Neural cell (in vitro differentiated cells): Measurements from ENCODE around the gene VARS1. TPM values are rescaled to one million over a fixed set of nuclear protein-coding genes. Genes with fewer than 3 reads are reported as not detected.

ENCODE experiments used
- H2AFZ ChIP-seq: fragments of 200-600, 300-800 bp; sonication (generic), shearing (Covaris generic); 2 replicates; pipeline ENCODE4 v1.6.0; 2014; ENCODE audit warnings: low read depth, mild to moderate bottlenecking, antibody characterized with exemption, low read length, moderate library complexity
- H3F3A ChIP-seq: fragments of 200-600 bp; shearing (Covaris generic); 2 replicates; pipeline ENCODE4 v1.6.1; 2016; ENCODE audit warnings: mild to moderate bottlenecking, moderate library complexity, mixed read lengths, antibody characterized with exemption, low read length; ENCODE audit not compliant: insufficient read depth, poor library complexity, severe bottlenecking
- H3K27ac ChIP-seq: fragments of 200-600, 300-800 bp; sonication (generic), shearing (Covaris generic); 2 replicates; pipeline ENCODE4 v1.5.1; 2014; ENCODE audit warnings: mild to moderate bottlenecking, low read length, moderate library complexity
- H3K27me3 ChIP-seq: fragments of 300-800, 200-600 bp; sonication (generic), shearing (Covaris generic); 2 replicates; pipeline ENCODE4 v1.6.0; 2014; ENCODE audit warnings: mild to moderate bottlenecking, low read depth, low read length, moderate library complexity; ENCODE audit not compliant: insufficient read depth
- H3K36me3 ChIP-seq: fragments of 300-800, 200-600 bp; sonication (generic), shearing (Covaris generic); 2 replicates; pipeline ENCODE4 v1.5.1; 2014; ENCODE audit warnings: mild to moderate bottlenecking, antibody characterized with exemption, low read length, moderate library complexity; ENCODE audit not compliant: insufficient read depth
- H3K4me2 ChIP-seq: fragments of 300-800, 200-600 bp; sonication (generic), shearing (Covaris generic); 2 replicates; pipeline ENCODE4 v1.6.0; 2014; ENCODE audit warnings: mild to moderate bottlenecking, low read length
- H3K4me3 ChIP-seq: fragments of 300-800, 200-600 bp; sonication (generic), shearing (Covaris generic); 2 replicates; pipeline ENCODE4 v1.5.1; 2014; ENCODE audit warnings: mild to moderate bottlenecking, low read length, moderate library complexity
- H3K79me2 ChIP-seq: fragments of 200-600 bp; shearing (Covaris generic); replicated peaks from 2 replicates; pipeline ENCODE4 v1.6.0; 2014; ENCODE audit warnings: mild to moderate bottlenecking, low read length, moderate library complexity; ENCODE audit not compliant: insufficient read depth
- H3K9ac ChIP-seq: fragments of 300-800, 200-600 bp; sonication (generic), shearing (Covaris generic); 2 replicates; pipeline ENCODE4 v1.6.1; 2016; ENCODE audit warnings: mild to moderate bottlenecking, low read length, mixed read lengths
- H3K9me2 ChIP-seq: fragments of 200-600 bp; shearing (Covaris generic); 2 replicates; pipeline ENCODE4 v1.6.1; 2016; ENCODE audit warnings: mild to moderate bottlenecking, low read length, mixed read lengths; ENCODE audit not compliant: insufficient read depth
- H3K9me3 ChIP-seq: fragments of 200-600, 300-800 bp; sonication (generic), shearing (Covaris generic); 2 replicates; pipeline ENCODE4 v1.6.1; 2016; ENCODE audit warnings: mild to moderate bottlenecking, mixed run types, low read length, moderate library complexity, mixed read lengths
- H4K20me1 ChIP-seq: fragments of 200-600 bp; shearing (Covaris generic); 2 replicates; pipeline ENCODE4 v1.6.1; 2016; ENCODE audit warnings: mild to moderate bottlenecking, mixed run types; ENCODE audit not compliant: insufficient read depth
- EP300 ChIP-seq: fragments of 450-650 bp; conservative IDR thresholded peaks from 2 replicates; pipeline ENCODE4 v1.6.1; 2014; ENCODE audit warnings: antibody characterized with exemption, mild to moderate bottlenecking, moderate library complexity; ENCODE audit not compliant: poor library complexity, severe bottlenecking
- EZH2 ChIP-seq: fragments of 200-600, 300-800 bp; shearing (Covaris generic), sonication (generic); IDR thresholded peaks from 2 replicates; pipeline ENCODE4 v1.6.1; 2014; ENCODE audit warnings: antibody characterized with exemption, low read length, borderline replicate concordance, mild to moderate bottlenecking; ENCODE audit not compliant: insufficient read depth, poor library complexity, severe bottlenecking
- MXI1 ChIP-seq: fragments of 450-650 bp; conservative IDR thresholded peaks from 2 replicates; pipeline ENCODE4 v1.6.1; 2014; ENCODE audit warnings: antibody characterized with exemption, mild to moderate bottlenecking; ENCODE audit not compliant: poor library complexity, severe bottlenecking
- POLR2AphosphoS5 ChIP-seq: IDR thresholded peaks from 2 replicates; pipeline ENCODE4 v1.6.1; 2012
- RAD21 ChIP-seq: fragments of 450-650 bp; conservative IDR thresholded peaks from 2 replicates; pipeline ENCODE4 v1.6.1; 2014; ENCODE audit warnings: antibody characterized with exemption, mild to moderate bottlenecking, moderate library complexity
- SMC3 ChIP-seq: fragments of 450-650 bp; conservative IDR thresholded peaks from 2 replicates; pipeline ENCODE4 v1.6.1; 2014; ENCODE audit warnings: antibody characterized with exemption, mild to moderate bottlenecking, moderate library complexity; ENCODE audit not compliant: poor library complexity
- TAF1 ChIP-seq: IDR thresholded peaks from 2 replicates; pipeline ENCODE4 v1.6.1; 2012; ENCODE audit warnings: low read depth
- polyA plus RNA-seq: library from polyadenylated mRNA; depleted of rRNA; stranded (reverse); fragments of >200 nt; gene quantifications from 2 replicates; pipeline ENCODE4 v1.2.3, GENCODE V29; 2014
- TF ChIP-seq, protein P1 (sequence below): IDR thresholded peaks from 2 replicates; pipeline ENCODE4 v1.6.1; 2012; ENCODE audit warnings: borderline replicate concordance
- TF ChIP-seq, protein P2 (sequence below): fragments of 450-650 bp; IDR thresholded peaks from 2 replicates; pipeline ENCODE4 v1.5.1; 2014; ENCODE audit warnings: antibody characterized with exemption, mild to moderate bottlenecking, moderate library complexity; ENCODE audit not compliant: poor library complexity, severe bottlenecking

VARS1 gene
- polyA plus RNA-seq, 1 donor from 2014 or later: 40.9 TPM

DNA sequence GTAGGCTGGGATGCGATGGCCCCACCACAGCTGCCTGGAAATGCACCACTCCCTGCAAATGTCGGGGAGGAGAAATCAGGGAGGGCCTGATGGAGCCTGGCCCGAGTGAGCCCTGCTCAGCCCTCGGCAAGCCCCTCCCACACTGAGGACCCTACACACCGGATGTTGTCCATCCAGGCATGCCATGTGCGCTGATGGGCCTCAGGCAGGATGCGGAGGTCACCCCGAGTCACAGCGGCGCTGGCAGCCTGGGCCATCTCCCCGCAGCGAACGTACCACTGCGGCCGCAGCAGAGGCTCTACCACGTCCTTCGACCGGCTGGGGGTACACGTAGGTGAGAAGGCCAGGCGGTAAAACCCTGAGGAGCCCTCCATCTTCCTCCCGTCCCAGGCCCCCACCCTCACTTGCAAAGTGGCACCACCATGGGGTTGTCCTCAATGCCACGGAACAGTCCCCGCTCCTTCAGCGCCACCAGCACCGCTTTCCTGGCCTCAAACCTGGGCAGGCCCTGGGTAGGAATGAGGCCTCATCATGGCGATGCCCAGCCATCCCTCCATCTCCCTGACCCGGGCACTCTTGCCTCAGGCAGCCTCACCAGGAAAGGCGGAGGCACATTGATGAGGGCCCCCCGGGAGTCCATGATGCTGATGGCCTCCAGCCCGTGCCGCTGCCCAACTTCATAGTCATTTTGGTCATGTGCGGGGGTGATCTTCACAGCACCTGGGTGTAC is 13.3 kb downstream of the VARS1 start:
- H3K36me3 ChIP-seq: peaks cover 20% of the 10 kb centered on the region
- H3K4me3 ChIP-seq: no peak overlapping the region
- no peak overlapping the region for H3K4me2 ChIP-seq
- TF ChIP-seq, protein P1, sequence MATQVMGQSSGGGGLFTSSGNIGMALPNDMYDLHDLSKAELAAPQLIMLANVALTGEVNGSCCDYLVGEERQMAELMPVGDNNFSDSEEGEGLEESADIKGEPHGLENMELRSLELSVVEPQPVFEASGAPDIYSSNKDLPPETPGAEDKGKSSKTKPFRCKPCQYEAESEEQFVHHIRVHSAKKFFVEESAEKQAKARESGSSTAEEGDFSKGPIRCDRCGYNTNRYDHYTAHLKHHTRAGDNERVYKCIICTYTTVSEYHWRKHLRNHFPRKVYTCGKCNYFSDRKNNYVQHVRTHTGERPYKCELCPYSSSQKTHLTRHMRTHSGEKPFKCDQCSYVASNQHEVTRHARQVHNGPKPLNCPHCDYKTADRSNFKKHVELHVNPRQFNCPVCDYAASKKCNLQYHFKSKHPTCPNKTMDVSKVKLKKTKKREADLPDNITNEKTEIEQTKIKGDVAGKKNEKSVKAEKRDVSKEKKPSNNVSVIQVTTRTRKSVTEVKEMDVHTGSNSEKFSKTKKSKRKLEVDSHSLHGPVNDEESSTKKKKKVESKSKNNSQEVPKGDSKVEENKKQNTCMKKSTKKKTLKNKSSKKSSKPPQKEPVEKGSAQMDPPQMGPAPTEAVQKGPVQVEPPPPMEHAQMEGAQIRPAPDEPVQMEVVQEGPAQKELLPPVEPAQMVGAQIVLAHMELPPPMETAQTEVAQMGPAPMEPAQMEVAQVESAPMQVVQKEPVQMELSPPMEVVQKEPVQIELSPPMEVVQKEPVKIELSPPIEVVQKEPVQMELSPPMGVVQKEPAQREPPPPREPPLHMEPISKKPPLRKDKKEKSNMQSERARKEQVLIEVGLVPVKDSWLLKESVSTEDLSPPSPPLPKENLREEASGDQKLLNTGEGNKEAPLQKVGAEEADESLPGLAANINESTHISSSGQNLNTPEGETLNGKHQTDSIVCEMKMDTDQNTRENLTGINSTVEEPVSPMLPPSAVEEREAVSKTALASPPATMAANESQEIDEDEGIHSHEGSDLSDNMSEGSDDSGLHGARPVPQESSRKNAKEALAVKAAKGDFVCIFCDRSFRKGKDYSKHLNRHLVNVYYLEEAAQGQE: no peak
- TF ChIP-seq, protein P2, sequence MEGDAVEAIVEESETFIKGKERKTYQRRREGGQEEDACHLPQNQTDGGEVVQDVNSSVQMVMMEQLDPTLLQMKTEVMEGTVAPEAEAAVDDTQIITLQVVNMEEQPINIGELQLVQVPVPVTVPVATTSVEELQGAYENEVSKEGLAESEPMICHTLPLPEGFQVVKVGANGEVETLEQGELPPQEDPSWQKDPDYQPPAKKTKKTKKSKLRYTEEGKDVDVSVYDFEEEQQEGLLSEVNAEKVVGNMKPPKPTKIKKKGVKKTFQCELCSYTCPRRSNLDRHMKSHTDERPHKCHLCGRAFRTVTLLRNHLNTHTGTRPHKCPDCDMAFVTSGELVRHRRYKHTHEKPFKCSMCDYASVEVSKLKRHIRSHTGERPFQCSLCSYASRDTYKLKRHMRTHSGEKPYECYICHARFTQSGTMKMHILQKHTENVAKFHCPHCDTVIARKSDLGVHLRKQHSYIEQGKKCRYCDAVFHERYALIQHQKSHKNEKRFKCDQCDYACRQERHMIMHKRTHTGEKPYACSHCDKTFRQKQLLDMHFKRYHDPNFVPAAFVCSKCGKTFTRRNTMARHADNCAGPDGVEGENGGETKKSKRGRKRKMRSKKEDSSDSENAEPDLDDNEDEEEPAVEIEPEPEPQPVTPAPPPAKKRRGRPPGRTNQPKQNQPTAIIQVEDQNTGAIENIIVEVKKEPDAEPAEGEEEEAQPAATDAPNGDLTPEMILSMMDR: no peak
- TF ChIP-seq EP300: no peak
- TF ChIP-seq TAF1: no peak
- no peak for TF ChIP-seq POLR2AphosphoS5
- TF ChIP-seq MXI1: no peak
- no peak for TF ChIP-seq EZH2
- TF ChIP-seq RAD21: no peak
- no peak for TF ChIP-seq SMC3
- no peaks in the 10 kb centered on the region for H3K79me2 ChIP-seq
- no peaks in the 10 kb centered on the region for H3K9me3 ChIP-seq
- H2AFZ ChIP-seq: no peak overlapping the region
- H4K20me1 ChIP-seq: no peaks in the 10 kb centered on the region
- H3K9ac ChIP-seq: no peak overlapping the region
- H3F3A ChIP-seq: no peaks in the 10 kb centered on the region
- H3K27ac ChIP-seq: no peak overlapping the region
- H3K27me3 ChIP-seq: no peaks in the 10 kb centered on the region
- H3K9me2 ChIP-seq: no peaks in the 10 kb centered on the region

DNA sequence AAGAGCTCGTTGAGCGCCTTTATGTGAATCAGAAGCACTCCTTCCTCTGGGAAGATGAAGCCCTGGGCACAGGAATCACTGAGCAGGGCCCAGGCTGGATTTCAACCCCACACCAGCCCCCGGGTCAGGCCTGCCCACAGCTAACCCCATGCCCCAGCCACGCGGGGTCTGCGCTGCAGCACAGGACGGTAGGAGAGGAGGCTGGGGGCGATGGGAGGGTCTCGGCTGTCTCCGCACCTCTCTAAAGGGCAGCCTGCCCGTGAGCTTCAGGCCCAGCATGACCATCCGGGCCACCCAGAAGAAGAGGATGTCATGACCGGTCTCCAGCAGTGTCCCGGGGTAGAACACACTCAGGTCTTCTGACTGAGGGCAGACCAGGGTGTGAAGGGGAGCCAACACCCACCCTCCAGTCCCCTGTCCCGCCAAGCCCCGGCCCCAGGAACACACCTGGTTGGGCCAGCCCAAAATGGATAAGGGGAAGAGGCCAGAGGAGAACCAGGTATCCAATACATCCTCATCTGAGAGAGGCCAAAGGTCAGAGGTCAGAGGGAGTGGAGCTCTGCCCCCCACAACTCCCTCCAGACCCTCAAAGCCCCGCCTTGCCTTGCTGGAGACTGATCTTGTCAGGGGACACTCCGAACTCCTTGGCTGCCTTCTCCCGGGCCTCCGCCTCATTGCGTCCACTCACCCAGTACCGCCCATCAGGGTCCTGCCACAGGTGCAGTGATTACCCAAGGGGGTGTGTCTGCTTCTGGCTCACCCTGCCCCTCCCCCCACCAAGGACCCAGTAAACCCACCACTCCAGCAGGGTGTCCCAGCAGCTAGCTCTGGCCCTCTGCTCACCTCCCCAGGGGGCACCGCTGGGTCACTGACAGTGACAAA is 14.1 kb downstream of the VARS1 start:
- H4K20me1 ChIP-seq: no peaks in the 10 kb centered on the region
- H3K79me2 ChIP-seq: no peaks in the 10 kb centered on the region
- no peak overlapping the region for H3K27ac ChIP-seq
- H3K4me3 ChIP-seq: no peak overlapping the region
- no peaks in the 10 kb centered on the region for H3F3A ChIP-seq
- no peaks in the 10 kb centered on the region for H3K9me2 ChIP-seq
- H2AFZ ChIP-seq: no peak overlapping the region
- H3K4me2 ChIP-seq: no peak overlapping the region
- peaks cover 20% of the 10 kb centered on the region for H3K36me3 ChIP-seq
- no peaks in the 10 kb centered on the region for H3K9me3 ChIP-seq
- no peak for TF ChIP-seq SMC3
- TF ChIP-seq EZH2: no peak
- TF ChIP-seq, protein P2: no peak
- TF ChIP-seq TAF1: no peak
- no peak for TF ChIP-seq MXI1
- no peak for TF ChIP-seq RAD21
- H3K27me3 ChIP-seq: no peaks in the 10 kb centered on the region
- H3K9ac ChIP-seq: no peak overlapping the region
